ENCODE data around the gene XYLT2. TPM values are rescaled to one million over a fixed set of nuclear protein-coding genes. Genes with fewer than 3 reads are reported as not detected.

XYLT2 gene
- total RNA-seq, 1 donor from 2014 or later: 51.3 TPM

DNA sequence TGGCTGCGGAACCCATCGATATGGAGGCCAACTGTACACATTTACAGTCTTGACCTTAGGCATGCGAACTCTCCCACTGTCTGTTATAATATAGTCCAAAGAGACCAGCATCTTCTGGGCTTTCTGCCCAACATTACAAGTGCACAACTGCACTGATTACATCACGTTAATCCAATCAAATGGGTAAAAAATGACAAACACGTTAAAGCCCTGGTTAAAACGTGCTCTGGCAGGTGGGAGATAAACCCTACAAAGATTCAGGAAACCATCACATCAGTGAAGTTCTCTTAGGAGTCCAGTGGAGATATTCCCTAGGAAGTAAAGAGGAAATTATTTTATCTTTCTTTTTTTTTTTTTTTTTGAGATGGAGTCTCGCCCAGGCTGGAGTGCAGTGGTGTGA is 23.7 kb upstream of the XYLT2 start:
- TF ChIP-seq, protein P1, sequence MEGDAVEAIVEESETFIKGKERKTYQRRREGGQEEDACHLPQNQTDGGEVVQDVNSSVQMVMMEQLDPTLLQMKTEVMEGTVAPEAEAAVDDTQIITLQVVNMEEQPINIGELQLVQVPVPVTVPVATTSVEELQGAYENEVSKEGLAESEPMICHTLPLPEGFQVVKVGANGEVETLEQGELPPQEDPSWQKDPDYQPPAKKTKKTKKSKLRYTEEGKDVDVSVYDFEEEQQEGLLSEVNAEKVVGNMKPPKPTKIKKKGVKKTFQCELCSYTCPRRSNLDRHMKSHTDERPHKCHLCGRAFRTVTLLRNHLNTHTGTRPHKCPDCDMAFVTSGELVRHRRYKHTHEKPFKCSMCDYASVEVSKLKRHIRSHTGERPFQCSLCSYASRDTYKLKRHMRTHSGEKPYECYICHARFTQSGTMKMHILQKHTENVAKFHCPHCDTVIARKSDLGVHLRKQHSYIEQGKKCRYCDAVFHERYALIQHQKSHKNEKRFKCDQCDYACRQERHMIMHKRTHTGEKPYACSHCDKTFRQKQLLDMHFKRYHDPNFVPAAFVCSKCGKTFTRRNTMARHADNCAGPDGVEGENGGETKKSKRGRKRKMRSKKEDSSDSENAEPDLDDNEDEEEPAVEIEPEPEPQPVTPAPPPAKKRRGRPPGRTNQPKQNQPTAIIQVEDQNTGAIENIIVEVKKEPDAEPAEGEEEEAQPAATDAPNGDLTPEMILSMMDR (IDR thresholded peaks at IDR 0.05): no peak
- Histone ChIP-seq H3K9me3 (no peaks in the 10 kb centered on the region), H3K27ac (no peak overlapping the region), H3K36me3 (no peaks in the 10 kb centered on the region), H3K4me1 (no peaks in the 10 kb centered on the region), H3K27me3 (no peaks in the 10 kb centered on the region), H3K4me3 (no peak overlapping the region)
- DNase-seq (ENCODE audit: low spot score in 2 of 2): no peak
- intact Hi-C loops (cut with DNase I): no loop called here

DNA sequence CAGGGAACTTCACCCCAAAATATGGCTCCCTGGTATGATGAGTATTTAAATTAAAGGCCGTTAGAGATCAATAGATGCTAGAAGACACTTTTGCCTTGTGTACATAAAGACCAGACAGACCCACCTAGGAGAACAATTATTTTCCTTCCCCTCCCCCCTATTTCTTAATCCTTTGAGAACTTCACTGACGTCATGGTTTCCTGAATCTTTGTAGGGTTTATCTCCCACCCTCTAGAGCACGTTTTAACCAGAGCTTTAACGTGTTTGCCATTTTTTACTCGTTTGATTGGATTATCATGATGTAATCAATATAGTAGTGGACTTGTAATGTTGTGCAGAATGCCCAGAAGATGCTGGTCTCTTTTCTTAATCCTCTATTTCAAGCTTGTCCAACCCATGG is 22.9 kb upstream of the XYLT2 start:
- Histone ChIP-seq H3K9me3 (no peaks in the 10 kb centered on the region), H3K36me3 (no peaks in the 10 kb centered on the region), H3K27me3 (no peaks in the 10 kb centered on the region), H3K4me3 (no peak overlapping the region), H3K4me1 (no peaks in the 10 kb centered on the region), H3K27ac (no peak overlapping the region)
- DNase-seq (ENCODE audit: low spot score in 2 of 2): no peak
- TF ChIP-seq, protein P1 (IDR thresholded peaks at IDR 0.05): no peak
- intact Hi-C loops (cut with DNase I): no loop called here

DNA sequence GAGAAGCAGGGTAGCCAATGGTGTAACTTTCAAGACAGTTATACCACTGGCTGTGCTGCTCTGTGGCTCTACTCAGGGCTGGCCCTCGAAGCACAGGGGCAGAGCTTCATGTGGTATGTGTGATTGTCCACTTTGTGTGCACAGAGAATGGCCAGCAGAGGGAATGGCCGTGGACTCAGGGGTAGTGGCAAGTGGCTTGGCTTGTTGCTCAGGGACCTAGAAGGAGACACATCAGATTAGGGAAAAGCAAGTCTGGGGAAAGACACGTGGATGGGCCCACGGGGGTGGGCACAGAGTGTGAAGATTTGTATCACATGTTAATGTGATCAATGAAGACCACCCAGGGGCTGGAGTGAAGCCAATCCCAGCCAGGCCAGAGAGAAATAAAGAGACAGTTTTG is 20.0 kb upstream of the XYLT2 start:
- TF ChIP-seq, protein P1 (IDR thresholded peaks at IDR 0.05): no peak
- Histone ChIP-seq H3K27ac (no peak overlapping the region), H3K27me3 (no peaks in the 10 kb centered on the region), H3K36me3 (no peaks in the 10 kb centered on the region), H3K9me3 (no peaks in the 10 kb centered on the region), H3K4me3 (no peak overlapping the region), H3K4me1 (no peaks in the 10 kb centered on the region)
- no peak for DNase-seq (ENCODE audit: low spot score in 2 of 2)
- intact Hi-C loops (cut with DNase I): no loop called here

DNA sequence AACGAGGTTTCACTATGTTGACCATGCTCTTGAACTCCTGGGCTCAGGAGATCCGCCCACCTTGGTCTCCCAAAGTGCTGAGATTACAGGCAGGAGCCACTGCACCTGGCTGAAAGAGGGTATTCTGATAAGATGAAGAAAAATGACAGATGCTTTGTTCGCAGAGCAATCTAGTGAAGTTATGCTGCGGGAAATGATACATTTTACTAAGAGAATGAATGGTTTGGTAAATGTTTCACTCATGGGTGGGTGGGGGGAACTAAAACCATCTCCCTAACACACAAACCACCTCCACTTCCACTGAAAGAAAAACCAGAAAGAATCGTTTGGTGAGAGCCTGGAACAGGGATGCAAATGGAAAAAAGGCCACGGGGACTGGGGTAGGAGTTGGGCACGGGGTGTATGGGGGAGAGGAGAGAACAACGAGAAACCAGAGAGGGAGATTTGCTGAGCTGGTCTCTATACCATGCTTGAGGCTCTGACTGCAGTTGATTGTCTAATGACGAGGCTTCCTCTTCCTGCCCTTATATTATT is 19.0 kb upstream of the XYLT2 start:
- no peaks in the 10 kb centered on the region for H3K9me3 ChIP-seq
- no peak overlapping the region for H3K4me3 ChIP-seq
- TF ChIP-seq, protein P1 (IDR thresholded peaks at IDR 0.05): no peak
- DNase-seq (ENCODE audit: low spot score in 2 of 2): no peak
- H3K27me3 ChIP-seq: no peaks in the 10 kb centered on the region
- intact Hi-C loops (cut with DNase I): no loop called here
- no peaks in the 10 kb centered on the region for H3K4me1 ChIP-seq
- no peaks in the 10 kb centered on the region for H3K36me3 ChIP-seq
- no peak overlapping the region for H3K27ac ChIP-seq

DNA sequence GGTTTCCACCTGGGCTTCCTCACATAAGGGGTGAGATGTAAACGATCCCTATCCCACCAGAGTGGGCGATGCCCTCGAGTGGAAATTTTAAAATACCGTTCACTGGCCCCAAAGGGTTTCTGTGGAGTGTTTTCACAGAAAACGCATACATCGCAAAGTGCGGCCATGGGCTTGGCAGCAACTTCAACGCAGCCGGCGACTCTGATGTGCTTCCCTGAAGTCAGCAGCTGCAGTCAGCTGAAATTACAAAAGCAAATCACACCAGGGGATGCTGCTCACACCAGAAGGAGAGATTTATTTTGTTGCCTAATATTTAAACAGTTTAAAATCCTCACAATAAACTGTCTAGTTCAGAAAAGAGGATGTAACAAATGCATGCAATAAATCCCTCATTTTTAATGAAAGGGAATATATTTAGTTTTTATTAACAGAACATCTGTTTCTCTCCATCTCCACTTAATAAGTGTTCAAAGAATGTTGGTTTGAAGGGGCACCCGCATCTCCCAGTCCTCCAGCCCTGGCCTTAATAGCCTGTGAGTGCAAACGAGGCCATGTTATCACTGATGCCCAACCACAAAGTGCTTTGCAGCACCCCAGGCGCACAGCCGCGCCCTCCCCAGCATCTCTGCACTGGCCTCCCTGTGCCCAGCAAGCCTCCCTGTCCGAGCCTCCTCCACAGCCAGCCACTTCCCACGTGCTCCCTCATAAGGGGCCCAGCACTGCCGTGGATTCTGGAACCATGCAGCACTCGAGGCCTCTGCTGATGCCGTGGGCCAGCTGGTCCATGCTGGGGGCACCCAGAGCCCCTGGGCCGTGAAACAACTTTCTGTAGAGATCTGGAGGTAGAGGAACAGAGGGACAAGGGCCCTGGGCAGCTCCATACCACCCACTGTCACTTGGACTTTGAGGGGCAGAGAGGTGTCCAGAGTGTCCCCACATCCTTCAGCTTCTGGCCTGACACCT is 17.3 kb upstream of the XYLT2 start:
- Histone ChIP-seq H3K9me3 (no peaks in the 10 kb centered on the region), H3K4me1 (no peaks in the 10 kb centered on the region), H3K27me3 (no peaks in the 10 kb centered on the region), H3K36me3 (no peaks in the 10 kb centered on the region), H3K27ac (no peak overlapping the region), H3K4me3 (no peak overlapping the region)
- intact Hi-C loops (cut with DNase I): no loop called here
- TF ChIP-seq, protein P1 (IDR thresholded peaks at IDR 0.05): no peak
- DNase-seq (ENCODE audit: low spot score in 2 of 2): no peak

All from ascending aorta (tissue), 2 donors.